ENCODE measurements around the gene SRGAP1.

DNA sequence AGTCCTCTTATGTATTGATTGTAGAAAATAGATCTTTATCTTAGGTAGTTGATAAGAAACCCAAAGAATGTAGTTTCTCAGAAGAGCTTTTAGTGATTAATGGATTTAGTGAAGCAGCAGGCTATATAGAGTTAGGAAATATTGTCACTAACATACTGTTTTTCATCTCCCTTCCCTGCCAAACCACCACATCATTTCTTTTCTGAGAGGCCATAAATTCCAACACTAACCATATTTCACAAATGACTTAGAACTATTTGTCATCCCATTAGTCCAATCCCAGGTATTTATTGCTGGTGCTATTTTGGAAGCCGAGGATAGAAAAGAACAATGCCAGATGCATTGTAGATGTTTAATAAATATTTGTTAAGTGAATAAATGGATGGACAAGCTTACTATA lies 191.9 kb downstream of the SRGAP1 start:
- no peak for TF ChIP-seq ZFX (IDR thresholded peaks at IDR 0.05)
- TF ChIP-seq, protein P1, sequence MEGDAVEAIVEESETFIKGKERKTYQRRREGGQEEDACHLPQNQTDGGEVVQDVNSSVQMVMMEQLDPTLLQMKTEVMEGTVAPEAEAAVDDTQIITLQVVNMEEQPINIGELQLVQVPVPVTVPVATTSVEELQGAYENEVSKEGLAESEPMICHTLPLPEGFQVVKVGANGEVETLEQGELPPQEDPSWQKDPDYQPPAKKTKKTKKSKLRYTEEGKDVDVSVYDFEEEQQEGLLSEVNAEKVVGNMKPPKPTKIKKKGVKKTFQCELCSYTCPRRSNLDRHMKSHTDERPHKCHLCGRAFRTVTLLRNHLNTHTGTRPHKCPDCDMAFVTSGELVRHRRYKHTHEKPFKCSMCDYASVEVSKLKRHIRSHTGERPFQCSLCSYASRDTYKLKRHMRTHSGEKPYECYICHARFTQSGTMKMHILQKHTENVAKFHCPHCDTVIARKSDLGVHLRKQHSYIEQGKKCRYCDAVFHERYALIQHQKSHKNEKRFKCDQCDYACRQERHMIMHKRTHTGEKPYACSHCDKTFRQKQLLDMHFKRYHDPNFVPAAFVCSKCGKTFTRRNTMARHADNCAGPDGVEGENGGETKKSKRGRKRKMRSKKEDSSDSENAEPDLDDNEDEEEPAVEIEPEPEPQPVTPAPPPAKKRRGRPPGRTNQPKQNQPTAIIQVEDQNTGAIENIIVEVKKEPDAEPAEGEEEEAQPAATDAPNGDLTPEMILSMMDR (conservative IDR thresholded peaks at IDR 0.05) = no peak

Data from C4-2B (cell line).